Measurements from ENCODE around the gene GABRG3.

Gene GABRG3

GRCh38 chr15:27414168-27414870 is 443.3 kb downstream of the GABRG3 start:
- no peak for DNase-seq (ENCODE audit: low read depth)

- DNase-seq (ENCODE audit: low read depth) = no peak
These were observed 447.7 kb downstream of the GABRG3 start for GRCh38 chr15:27418726-27419125.

- no peak for DNase-seq (ENCODE audit: low read depth)
These were observed 452.0 kb downstream of the GABRG3 start for GRCh38 chr15:27422997-27423396.

- no peak for DNase-seq (ENCODE audit: low read depth)
These were observed 455.8 kb downstream of the GABRG3 start for GRCh38 chr15:27426805-27427204.

GRCh38 chr15:27427276-27427675 is 456.3 kb downstream of the GABRG3 start:
- no peak for DNase-seq (ENCODE audit: low read depth)

GRCh38 chr15:27428151-27428550 is 457.2 kb downstream of the GABRG3 start:
- DNase-seq (ENCODE audit: low read depth) = no peak

- DNase-seq (ENCODE audit: low read depth) = no peak
These were observed 458.6 kb downstream of the GABRG3 start for GRCh38 chr15:27429577-27429976.

- DNase-seq (ENCODE audit: low read depth) = no peak
These were observed 462.6 kb downstream of the GABRG3 start for GRCh38 chr15:27433604-27434003.

GRCh38 chr15:27438403-27439375 is 467.7 kb downstream of the GABRG3 start:
- DNase-seq (ENCODE audit: low read depth) = no peak

GRCh38 chr15:27441120-27441519 is 470.1 kb downstream of the GABRG3 start:
- no peak for DNase-seq (ENCODE audit: low read depth)

- no peak for DNase-seq (ENCODE audit: low read depth)
These were observed 477.3 kb downstream of the GABRG3 start for GRCh38 chr15:27448234-27448633.

- DNase-seq (ENCODE audit: low read depth) = no peak
These were observed 478.0 kb downstream of the GABRG3 start for GRCh38 chr15:27448986-27449385.

GRCh38 chr15:27449941-27450340 is 479.0 kb downstream of the GABRG3 start:
- DNase-seq (ENCODE audit: low read depth) = no peak

- DNase-seq (ENCODE audit: low read depth) = peak; percentile 67
These were observed 483.5 kb downstream of the GABRG3 start for GRCh38 chr15:27454281-27455075.

- no peak for DNase-seq (ENCODE audit: low read depth)
These were observed 485.8 kb downstream of the GABRG3 start for GRCh38 chr15:27456807-27457206.

GRCh38 chr15:27457766-27458165 is 486.8 kb downstream of the GABRG3 start:
- no peak for DNase-seq (ENCODE audit: low read depth)

- no peak for DNase-seq (ENCODE audit: low read depth)
These were observed 487.5 kb downstream of the GABRG3 start for GRCh38 chr15:27458345-27459084.

GRCh38 chr15:27459836-27460235 is 488.9 kb downstream of the GABRG3 start:
- no peak for DNase-seq (ENCODE audit: low read depth)

- no peak for DNase-seq (ENCODE audit: low read depth)
These were observed 490.2 kb downstream of the GABRG3 start for GRCh38 chr15:27461181-27461580.

GRCh38 chr15:27463525-27464088 is 492.6 kb downstream of the GABRG3 start:
- DNase-seq (ENCODE audit: low read depth) = no peak

- DNase-seq (ENCODE audit: low read depth) = no peak
These were observed 494.1 kb downstream of the GABRG3 start for GRCh38 chr15:27464941-27465612.

All from HS-5 (cell line).